SK-N-SH treated with all-trans-retinoic acid at 6 μM for 48 hours (cell line): ENCODE measurements around the gene MARVELD3.

Experiments used
- BACH2 ChIP-seq: fragments of 250-450 bp; sonication (Bioruptor Pico); IDR thresholded peaks from 2 replicates; pipeline ENCODE4 v1.9.0; 2021; ENCODE audit warnings: mild to moderate bottlenecking, borderline replicate concordance
- CSRNP3 ChIP-seq: fragments of 250-450 bp; sonication (Bioruptor Pico); IDR thresholded peaks from 2 replicates; pipeline ENCODE4 v1.5.1; 2021; ENCODE audit warnings: mild to moderate bottlenecking, moderate library complexity
- RARB ChIP-seq: fragments of 250-450 bp; sonication (Bioruptor Pico); IDR thresholded peaks from 2 replicates; pipeline ENCODE4 v1.8.0; 2021; ENCODE audit warnings: mild to moderate bottlenecking, moderate library complexity
- TSHZ2 ChIP-seq: fragments of 250-450 bp; sonication (Bioruptor Pico); IDR thresholded peaks from 2 replicates; pipeline ENCODE4 v1.5.0; 2020; ENCODE audit warnings: mild to moderate bottlenecking, moderate library complexity
- ZC3H10 ChIP-seq: fragments of 250-450 bp; sonication (Bioruptor Pico); IDR thresholded peaks from 2 replicates; pipeline ENCODE4 v1.5.1; 2021; ENCODE audit warnings: mild to moderate bottlenecking, moderate library complexity
- ZFP30 ChIP-seq: fragments of 450-650 bp; formaldehyde crosslinking; IDR thresholded peaks from 2 replicates; pipeline ENCODE4 v1.5.0; 2022; ENCODE audit warnings: mild to moderate bottlenecking, moderate library complexity
- TF ChIP-seq, protein P1 (sequence below): fragments of 250-450 bp; sonication (Bioruptor Pico); IDR thresholded peaks from 2 replicates; pipeline ENCODE4 v1.8.0; 2020; ENCODE audit warnings: mild to moderate bottlenecking, moderate library complexity, borderline replicate concordance

- no peak for TF ChIP-seq CSRNP3
- TF ChIP-seq, protein P1, sequence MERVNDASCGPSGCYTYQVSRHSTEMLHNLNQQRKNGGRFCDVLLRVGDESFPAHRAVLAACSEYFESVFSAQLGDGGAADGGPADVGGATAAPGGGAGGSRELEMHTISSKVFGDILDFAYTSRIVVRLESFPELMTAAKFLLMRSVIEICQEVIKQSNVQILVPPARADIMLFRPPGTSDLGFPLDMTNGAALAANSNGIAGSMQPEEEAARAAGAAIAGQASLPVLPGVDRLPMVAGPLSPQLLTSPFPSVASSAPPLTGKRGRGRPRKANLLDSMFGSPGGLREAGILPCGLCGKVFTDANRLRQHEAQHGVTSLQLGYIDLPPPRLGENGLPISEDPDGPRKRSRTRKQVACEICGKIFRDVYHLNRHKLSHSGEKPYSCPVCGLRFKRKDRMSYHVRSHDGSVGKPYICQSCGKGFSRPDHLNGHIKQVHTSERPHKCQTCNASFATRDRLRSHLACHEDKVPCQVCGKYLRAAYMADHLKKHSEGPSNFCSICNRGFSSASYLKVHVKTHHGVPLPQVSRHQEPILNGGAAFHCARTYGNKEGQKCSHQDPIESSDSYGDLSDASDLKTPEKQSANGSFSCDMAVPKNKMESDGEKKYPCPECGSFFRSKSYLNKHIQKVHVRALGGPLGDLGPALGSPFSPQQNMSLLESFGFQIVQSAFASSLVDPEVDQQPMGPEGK (CRISPR knock-in tag) = no peak
- TF ChIP-seq RARB = no peak
- no peak for TF ChIP-seq BACH2
- no peak for TF ChIP-seq TSHZ2 (CRISPR knock-in tag)
- TF ChIP-seq ZC3H10 (CRISPR knock-in tag) = no peak
- no peak for TF ChIP-seq ZFP30 (CRISPR knock-in tag)
These were observed 21.4 kb downstream of the MARVELD3 start for GRCh38 chr16:71647391-71647790.
